Neural cell (in vitro differentiated cells): Measurements from ENCODE around the gene PAQR9. TPM values are rescaled to one million over a fixed set of nuclear protein-coding genes. Genes with fewer than 3 reads are reported as not detected.
A peak's percentile ranks its signal among the peaks of the same experiment; 100 is the strongest.

Source experiments
- H2AFZ ChIP-seq: fragments of 200-600, 300-800 bp; sonication (generic), shearing (Covaris generic); 2 replicates; pipeline ENCODE4 v1.6.0; 2014; ENCODE audit warnings: low read depth, mild to moderate bottlenecking, antibody characterized with exemption, low read length, moderate library complexity
- H3F3A ChIP-seq: fragments of 200-600 bp; shearing (Covaris generic); 2 replicates; pipeline ENCODE4 v1.6.1; 2016; ENCODE audit warnings: mild to moderate bottlenecking, moderate library complexity, mixed read lengths, antibody characterized with exemption, low read length; ENCODE audit not compliant: insufficient read depth, poor library complexity, severe bottlenecking
- H3K27ac ChIP-seq: fragments of 200-600, 300-800 bp; sonication (generic), shearing (Covaris generic); 2 replicates; pipeline ENCODE4 v1.5.1; 2014; ENCODE audit warnings: mild to moderate bottlenecking, low read length, moderate library complexity
- H3K27me3 ChIP-seq: fragments of 300-800, 200-600 bp; sonication (generic), shearing (Covaris generic); 2 replicates; pipeline ENCODE4 v1.6.0; 2014; ENCODE audit warnings: mild to moderate bottlenecking, low read depth, low read length, moderate library complexity; ENCODE audit not compliant: insufficient read depth
- H3K36me3 ChIP-seq: fragments of 300-800, 200-600 bp; sonication (generic), shearing (Covaris generic); 2 replicates; pipeline ENCODE4 v1.5.1; 2014; ENCODE audit warnings: mild to moderate bottlenecking, antibody characterized with exemption, low read length, moderate library complexity; ENCODE audit not compliant: insufficient read depth
- H3K4me2 ChIP-seq: fragments of 300-800, 200-600 bp; sonication (generic), shearing (Covaris generic); 2 replicates; pipeline ENCODE4 v1.6.0; 2014; ENCODE audit warnings: mild to moderate bottlenecking, low read length
- H3K4me3 ChIP-seq: fragments of 300-800, 200-600 bp; sonication (generic), shearing (Covaris generic); 2 replicates; pipeline ENCODE4 v1.5.1; 2014; ENCODE audit warnings: mild to moderate bottlenecking, low read length, moderate library complexity
- H3K79me2 ChIP-seq: fragments of 200-600 bp; shearing (Covaris generic); replicated peaks from 2 replicates; pipeline ENCODE4 v1.6.0; 2014; ENCODE audit warnings: mild to moderate bottlenecking, low read length, moderate library complexity; ENCODE audit not compliant: insufficient read depth
- H3K9ac ChIP-seq: fragments of 300-800, 200-600 bp; sonication (generic), shearing (Covaris generic); 2 replicates; pipeline ENCODE4 v1.6.1; 2016; ENCODE audit warnings: mild to moderate bottlenecking, low read length, mixed read lengths
- H3K9me2 ChIP-seq: fragments of 200-600 bp; shearing (Covaris generic); 2 replicates; pipeline ENCODE4 v1.6.1; 2016; ENCODE audit warnings: mild to moderate bottlenecking, low read length, mixed read lengths; ENCODE audit not compliant: insufficient read depth
- H3K9me3 ChIP-seq: fragments of 200-600, 300-800 bp; sonication (generic), shearing (Covaris generic); 2 replicates; pipeline ENCODE4 v1.6.1; 2016; ENCODE audit warnings: mild to moderate bottlenecking, mixed run types, low read length, moderate library complexity, mixed read lengths
- H4K20me1 ChIP-seq: fragments of 200-600 bp; shearing (Covaris generic); 2 replicates; pipeline ENCODE4 v1.6.1; 2016; ENCODE audit warnings: mild to moderate bottlenecking, mixed run types; ENCODE audit not compliant: insufficient read depth
- CTCF ChIP-seq: fragments of 450-650 bp; IDR thresholded peaks from 2 replicates; pipeline ENCODE4 v1.5.1; 2014; ENCODE audit warnings: antibody characterized with exemption, mild to moderate bottlenecking, moderate library complexity; ENCODE audit not compliant: poor library complexity, severe bottlenecking
- EP300 ChIP-seq: fragments of 450-650 bp; conservative IDR thresholded peaks from 2 replicates; pipeline ENCODE4 v1.6.1; 2014; ENCODE audit warnings: antibody characterized with exemption, mild to moderate bottlenecking, moderate library complexity; ENCODE audit not compliant: poor library complexity, severe bottlenecking
- EZH2 ChIP-seq: fragments of 200-600, 300-800 bp; shearing (Covaris generic), sonication (generic); IDR thresholded peaks from 2 replicates; pipeline ENCODE4 v1.6.1; 2014; ENCODE audit warnings: antibody characterized with exemption, low read length, borderline replicate concordance, mild to moderate bottlenecking; ENCODE audit not compliant: insufficient read depth, poor library complexity, severe bottlenecking
- MXI1 ChIP-seq: fragments of 450-650 bp; conservative IDR thresholded peaks from 2 replicates; pipeline ENCODE4 v1.6.1; 2014; ENCODE audit warnings: antibody characterized with exemption, mild to moderate bottlenecking; ENCODE audit not compliant: poor library complexity, severe bottlenecking
- POLR2AphosphoS5 ChIP-seq: IDR thresholded peaks from 2 replicates; pipeline ENCODE4 v1.6.1; 2012
- RAD21 ChIP-seq: fragments of 450-650 bp; conservative IDR thresholded peaks from 2 replicates; pipeline ENCODE4 v1.6.1; 2014; ENCODE audit warnings: antibody characterized with exemption, mild to moderate bottlenecking, moderate library complexity
- REST ChIP-seq: IDR thresholded peaks from 2 replicates; pipeline ENCODE4 v1.6.1; 2012; ENCODE audit warnings: borderline replicate concordance
- SMC3 ChIP-seq: fragments of 450-650 bp; conservative IDR thresholded peaks from 2 replicates; pipeline ENCODE4 v1.6.1; 2014; ENCODE audit warnings: antibody characterized with exemption, mild to moderate bottlenecking, moderate library complexity; ENCODE audit not compliant: poor library complexity
- TAF1 ChIP-seq: IDR thresholded peaks from 2 replicates; pipeline ENCODE4 v1.6.1; 2012; ENCODE audit warnings: low read depth
- polyA plus RNA-seq: library from polyadenylated mRNA; depleted of rRNA; stranded (reverse); fragments of >200 nt; gene quantifications from 2 replicates; pipeline ENCODE4 v1.2.3, GENCODE V29; 2014

PAQR9 gene
- polyA plus RNA-seq, 1 donor from 2014 or later = 0.24 TPM

- no peak for TF ChIP-seq TAF1
- no peak for TF ChIP-seq RAD21
- TF ChIP-seq REST = no peak
- TF ChIP-seq MXI1 = no peak
- TF ChIP-seq SMC3 = no peak
- TF ChIP-seq CTCF = no peak
- no peak for TF ChIP-seq POLR2AphosphoS5
- no peak for TF ChIP-seq EP300
- no peak for TF ChIP-seq EZH2
- Histone ChIP-seq H3K9me3 (no peaks in the 10 kb centered on the region), H4K20me1 (no peaks in the 10 kb centered on the region), H3K79me2 (no peaks in the 10 kb centered on the region), H3K9me2 (no peaks in the 10 kb centered on the region), H2AFZ (no peak overlapping the region), H3K9ac (no peak overlapping the region), H3K27me3 (no peaks in the 10 kb centered on the region), H3K27ac (no peak overlapping the region), H3F3A (no peaks in the 10 kb centered on the region), H3K36me3 (no peaks in the 10 kb centered on the region), H3K4me2 (no peak overlapping the region), H3K4me3 (no peak overlapping the region)
These were observed 24.2 kb upstream of the PAQR9 start for GRCh38 chr3:142987707-142988106.

GRCh38 chr3:142987080-142987700 lies 23.7 kb upstream of the PAQR9 start:
- Histone ChIP-seq H3K9me3 (no peaks in the 10 kb centered on the region), H3K4me2 (no peak overlapping the region), H3K9ac (no peak overlapping the region), H2AFZ (no peak overlapping the region), H4K20me1 (no peaks in the 10 kb centered on the region), H3K4me3 (no peak overlapping the region), H3K79me2 (no peaks in the 10 kb centered on the region), H3K9me2 (no peaks in the 10 kb centered on the region), H3F3A (no peaks in the 10 kb centered on the region), H3K36me3 (no peaks in the 10 kb centered on the region), H3K27me3 (no peaks in the 10 kb centered on the region), H3K27ac (no peak overlapping the region)
- TF ChIP-seq RAD21 (peak; percentile 78), CTCF (peak; percentile 80), SMC3 (peak; percentile 83), POLR2AphosphoS5 (no peak)
